ENCODE results near the gene SYMPK.

The SYMPK gene

GRCh38 chr19:45826934-45827333, 36.0 kb downstream of the SYMPK start:
- Histone ChIP-seq H3K4me1 (ENCODE audit: control insufficient read depth in 5 of 5, insufficient read depth in 5 of 5, low read length in 5 of 5) (no peaks in the 10 kb centered on the region), H3K36me3 (ENCODE audit: control insufficient read depth in 5 of 5, insufficient read depth in 5 of 5, low read length in 5 of 5) (peaks cover 0 to 95% (median 93%) of the 10 kb centered on the region in 5 donors), H3K4me3 (ENCODE audit: low read depth in 1 of 5, low read length in 5 of 5) (no peak overlapping the region), H3K9ac (ENCODE audit: low read length in 5 of 5) (no peak overlapping the region), H3K27ac (ENCODE audit: low read depth, low read length) (no peak overlapping the region), H3K27me3 (ENCODE audit: control insufficient read depth in 5 of 5, insufficient read depth in 4 of 5, low read length in 5 of 5) (no peaks in the 10 kb centered on the region), H3K9me3 (ENCODE audit: control insufficient read depth in 5 of 5, low read length in 5 of 5) (no peaks in the 10 kb centered on the region)

GRCh38 chr19:45825917-45826893, 36.7 kb downstream of the SYMPK start:
- no peak overlapping the region for H3K27ac ChIP-seq (ENCODE audit: low read depth, low read length)
- no peaks in the 10 kb centered on the region for H3K9me3 ChIP-seq (ENCODE audit: control insufficient read depth in 5 of 5, low read length in 5 of 5)
- no peak overlapping the region for H3K9ac ChIP-seq (ENCODE audit: low read length in 5 of 5)
- no peaks in the 10 kb centered on the region for H3K27me3 ChIP-seq (ENCODE audit: control insufficient read depth in 5 of 5, insufficient read depth in 4 of 5, low read length in 5 of 5)
- peaks cover 0 to 95% (median 92%) of the 10 kb centered on the region in 5 donors for H3K36me3 ChIP-seq (ENCODE audit: control insufficient read depth in 5 of 5, insufficient read depth in 5 of 5, low read length in 5 of 5)
- H3K4me1 ChIP-seq (ENCODE audit: control insufficient read depth in 5 of 5, insufficient read depth in 5 of 5, low read length in 5 of 5): no peaks in the 10 kb centered on the region
- no peak overlapping the region for H3K4me3 ChIP-seq (ENCODE audit: low read depth in 1 of 5, low read length in 5 of 5)

DNA sequence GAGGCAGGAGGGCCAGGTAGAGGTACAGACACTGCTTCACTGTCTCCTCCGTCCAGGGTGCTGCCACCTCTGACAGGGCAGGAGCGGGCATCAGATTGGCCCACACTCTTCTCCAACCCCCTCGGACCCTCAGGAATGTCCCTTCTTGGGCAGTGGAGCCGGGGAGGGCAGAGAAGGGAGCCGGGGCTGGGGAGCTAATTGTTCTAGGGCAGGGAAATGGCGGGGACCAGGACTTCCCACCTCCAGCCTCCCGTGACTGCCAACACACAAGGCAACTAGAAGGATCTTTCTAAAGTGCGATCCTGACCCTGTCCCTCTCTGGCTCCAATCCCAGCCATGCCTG, 37.7 kb downstream of the SYMPK start:
- Histone ChIP-seq H3K9me3 (ENCODE audit: control insufficient read depth in 5 of 5, low read length in 5 of 5) (no peaks in the 10 kb centered on the region), H3K4me1 (ENCODE audit: control insufficient read depth in 5 of 5, insufficient read depth in 5 of 5, low read length in 5 of 5) (no peaks in the 10 kb centered on the region), H3K27me3 (ENCODE audit: control insufficient read depth in 5 of 5, insufficient read depth in 4 of 5, low read length in 5 of 5) (no peaks in the 10 kb centered on the region), H3K9ac (ENCODE audit: low read length in 5 of 5) (no peak overlapping the region), H3K4me3 (ENCODE audit: low read depth in 1 of 5, low read length in 5 of 5) (no peak overlapping the region), H3K36me3 (ENCODE audit: control insufficient read depth in 5 of 5, insufficient read depth in 5 of 5, low read length in 5 of 5) (peaks cover 0 to 97% (median 96%) of the 10 kb centered on the region in 5 donors), H3K27ac (ENCODE audit: low read depth, low read length) (no peak overlapping the region)

GRCh38 chr19:45824531-45825262, 38.2 kb downstream of the SYMPK start:
- Histone ChIP-seq H3K27ac (ENCODE audit: low read depth, low read length) (no peak overlapping the region), H3K4me3 (ENCODE audit: low read depth in 1 of 5, low read length in 5 of 5) (no peak overlapping the region), H3K27me3 (ENCODE audit: control insufficient read depth in 5 of 5, insufficient read depth in 4 of 5, low read length in 5 of 5) (no peaks in the 10 kb centered on the region), H3K9me3 (ENCODE audit: control insufficient read depth in 5 of 5, low read length in 5 of 5) (no peaks in the 10 kb centered on the region), H3K36me3 (ENCODE audit: control insufficient read depth in 5 of 5, insufficient read depth in 5 of 5, low read length in 5 of 5) (peaks cover 0 to 97% (median 96%) of the 10 kb centered on the region in 5 donors), H3K4me1 (ENCODE audit: control insufficient read depth in 5 of 5, insufficient read depth in 5 of 5, low read length in 5 of 5) (no peaks in the 10 kb centered on the region), H3K9ac (ENCODE audit: low read length in 5 of 5) (no peak overlapping the region)

DNA sequence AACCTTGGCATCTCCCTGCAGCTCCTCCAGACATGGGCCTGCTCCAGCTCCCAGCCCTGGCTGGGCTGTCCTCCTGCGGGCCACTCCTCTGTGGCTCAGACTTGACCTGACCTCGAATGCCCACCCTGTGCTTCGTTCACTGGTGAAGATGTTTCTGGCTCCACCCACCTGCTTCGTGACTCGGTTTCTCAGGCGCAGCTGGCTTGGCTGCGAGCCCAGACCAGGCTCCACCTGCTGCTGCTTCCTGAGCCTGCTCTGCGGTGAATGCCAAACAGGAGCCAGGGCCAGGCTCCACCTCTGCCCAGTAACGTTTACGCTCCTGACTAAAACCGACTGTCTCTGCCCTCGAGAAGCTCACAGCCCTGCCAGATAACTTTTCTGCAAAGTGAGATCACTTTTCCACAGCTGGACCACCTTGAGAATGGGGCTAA, 38.9 kb downstream of the SYMPK start:
- no peak overlapping the region for H3K4me3 ChIP-seq (ENCODE audit: low read depth in 1 of 5, low read length in 5 of 5)
- no peaks in the 10 kb centered on the region for H3K27me3 ChIP-seq (ENCODE audit: control insufficient read depth in 5 of 5, insufficient read depth in 4 of 5, low read length in 5 of 5)
- H3K9ac ChIP-seq (ENCODE audit: low read length in 5 of 5): no peak overlapping the region
- no peaks in the 10 kb centered on the region for H3K9me3 ChIP-seq (ENCODE audit: control insufficient read depth in 5 of 5, low read length in 5 of 5)
- peaks cover 0 to 97% (median 94%) of the 10 kb centered on the region in 5 donors for H3K36me3 ChIP-seq (ENCODE audit: control insufficient read depth in 5 of 5, insufficient read depth in 5 of 5, low read length in 5 of 5)
- H3K4me1 ChIP-seq (ENCODE audit: control insufficient read depth in 5 of 5, insufficient read depth in 5 of 5, low read length in 5 of 5): no peaks in the 10 kb centered on the region
- H3K27ac ChIP-seq (ENCODE audit: low read depth, low read length): no peak overlapping the region

GRCh38 chr19:45823182-45823581, 39.8 kb downstream of the SYMPK start:
- H3K4me3 ChIP-seq (ENCODE audit: low read depth in 1 of 5, low read length in 5 of 5): no peak overlapping the region
- H3K4me1 ChIP-seq (ENCODE audit: control insufficient read depth in 5 of 5, insufficient read depth in 5 of 5, low read length in 5 of 5): no peaks in the 10 kb centered on the region
- peaks cover 0 to 95% (median 85%) of the 10 kb centered on the region in 5 donors for H3K36me3 ChIP-seq (ENCODE audit: control insufficient read depth in 5 of 5, insufficient read depth in 5 of 5, low read length in 5 of 5)
- no peak overlapping the region for H3K27ac ChIP-seq (ENCODE audit: low read depth, low read length)
- no peaks in the 10 kb centered on the region for H3K27me3 ChIP-seq (ENCODE audit: control insufficient read depth in 5 of 5, insufficient read depth in 4 of 5, low read length in 5 of 5)
- no peak overlapping the region for H3K9ac ChIP-seq (ENCODE audit: low read length in 5 of 5)
- no peaks in the 10 kb centered on the region for H3K9me3 ChIP-seq (ENCODE audit: control insufficient read depth in 5 of 5, low read length in 5 of 5)

DNA sequence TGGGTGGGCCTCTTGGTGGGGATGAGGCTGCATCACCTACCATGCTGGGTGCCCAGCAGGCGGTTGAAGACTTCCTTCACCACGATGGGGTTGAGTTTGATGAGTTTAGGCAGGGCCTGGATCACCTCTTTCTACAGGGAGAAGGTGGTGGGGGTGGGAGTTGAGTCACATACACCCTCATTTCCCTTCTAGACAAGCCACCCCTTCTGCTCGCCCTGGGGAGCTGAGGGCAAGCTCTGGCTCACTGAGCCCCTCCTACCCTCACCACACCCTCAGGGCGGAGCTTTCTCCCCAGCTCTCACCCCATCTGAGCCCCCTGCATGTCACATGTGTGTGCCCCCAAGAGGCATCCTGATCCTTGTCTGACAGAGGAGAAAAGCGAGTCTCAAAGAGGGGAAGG, 40.2 kb downstream of the SYMPK start:
- no peaks in the 10 kb centered on the region for H3K4me1 ChIP-seq (ENCODE audit: control insufficient read depth in 5 of 5, insufficient read depth in 5 of 5, low read length in 5 of 5)
- H3K4me3 ChIP-seq (ENCODE audit: low read depth in 1 of 5, low read length in 5 of 5): no peak overlapping the region
- no peak overlapping the region for H3K27ac ChIP-seq (ENCODE audit: low read depth, low read length)
- no peaks in the 10 kb centered on the region for H3K27me3 ChIP-seq (ENCODE audit: control insufficient read depth in 5 of 5, insufficient read depth in 4 of 5, low read length in 5 of 5)
- H3K9ac ChIP-seq (ENCODE audit: low read length in 5 of 5): no peak overlapping the region
- H3K36me3 ChIP-seq (ENCODE audit: control insufficient read depth in 5 of 5, insufficient read depth in 5 of 5, low read length in 5 of 5): peaks cover 0 to 95% (median 81%) of the 10 kb centered on the region in 5 donors
- H3K9me3 ChIP-seq (ENCODE audit: control insufficient read depth in 5 of 5, low read length in 5 of 5): no peaks in the 10 kb centered on the region

GRCh38 chr19:45821570-45821969, 41.4 kb downstream of the SYMPK start:
- no peaks in the 10 kb centered on the region for H3K27me3 ChIP-seq (ENCODE audit: control insufficient read depth in 5 of 5, insufficient read depth in 4 of 5, low read length in 5 of 5)
- no peaks in the 10 kb centered on the region for H3K9me3 ChIP-seq (ENCODE audit: control insufficient read depth in 5 of 5, low read length in 5 of 5)
- H3K4me1 ChIP-seq (ENCODE audit: control insufficient read depth in 5 of 5, insufficient read depth in 5 of 5, low read length in 5 of 5): peaks cover 0 to 3% (median 0%) of the 10 kb centered on the region in 5 donors
- H3K9ac ChIP-seq (ENCODE audit: low read length in 5 of 5): no peak overlapping the region
- no peak overlapping the region for H3K27ac ChIP-seq (ENCODE audit: low read depth, low read length)
- no peak overlapping the region for H3K4me3 ChIP-seq (ENCODE audit: low read depth in 1 of 5, low read length in 5 of 5)
- peaks cover 0 to 85% (median 69%) of the 10 kb centered on the region in 5 donors for H3K36me3 ChIP-seq (ENCODE audit: control insufficient read depth in 5 of 5, insufficient read depth in 5 of 5, low read length in 5 of 5)

- Histone ChIP-seq H3K4me1 (ENCODE audit: control insufficient read depth in 5 of 5, insufficient read depth in 5 of 5, low read length in 5 of 5) (peaks cover 0 to 3% (median 0%) of the 10 kb centered on the region in 5 donors), H3K36me3 (ENCODE audit: control insufficient read depth in 5 of 5, insufficient read depth in 5 of 5, low read length in 5 of 5) (peaks cover 0 to 80% (median 65%) of the 10 kb centered on the region in 5 donors), H3K4me3 (ENCODE audit: low read depth in 1 of 5, low read length in 5 of 5) (no peak overlapping the region)
Measured at GRCh38 chr19:45821103-45821521, 41.8 kb downstream of the SYMPK start.

More at GRCh38 chr19:45821103-45821521, 41.8 kb downstream of the SYMPK start:
- Histone ChIP-seq H3K27ac (ENCODE audit: low read depth, low read length) (no peak overlapping the region), H3K27me3 (ENCODE audit: control insufficient read depth in 5 of 5, insufficient read depth in 4 of 5, low read length in 5 of 5) (no peaks in the 10 kb centered on the region), H3K9me3 (ENCODE audit: control insufficient read depth in 5 of 5, low read length in 5 of 5) (no peaks in the 10 kb centered on the region), H3K9ac (ENCODE audit: low read length in 5 of 5) (no peak overlapping the region)

Measured in subcutaneous abdominal adipose tissue (tissue), 5 donors.